ENCODE results near the gene HEBP2. TPM values are rescaled to one million over a fixed set of nuclear protein-coding genes. Genes with fewer than 3 reads are reported as not detected.

The HEBP2 gene
- total RNA-seq, 1 donor from 2014 or later = 104 TPM

DNA sequence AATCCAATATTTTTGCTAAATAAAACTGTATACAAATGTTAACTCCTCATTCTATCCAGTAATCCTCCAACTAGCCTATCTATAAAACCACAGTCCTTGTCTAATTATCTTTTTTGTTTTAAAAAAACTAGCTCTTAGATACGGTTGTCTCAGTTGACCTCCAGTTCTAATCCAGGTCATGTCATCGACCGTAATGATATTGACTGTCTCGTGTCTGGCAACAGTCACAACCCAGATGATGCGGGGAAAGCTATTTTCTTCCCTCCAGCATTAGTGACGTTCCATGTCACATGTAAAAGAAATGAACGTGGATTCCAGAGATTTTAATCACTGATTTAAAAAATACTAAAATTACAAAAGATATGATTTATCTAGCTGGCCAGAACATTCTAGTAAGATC is 35.5 kb downstream of the HEBP2 start:
- intact Hi-C loops (cut with micrococcal nuclease) = no loop called here
- DNase-seq (no peak), ATAC-seq (peak; percentile 48)

DNA sequence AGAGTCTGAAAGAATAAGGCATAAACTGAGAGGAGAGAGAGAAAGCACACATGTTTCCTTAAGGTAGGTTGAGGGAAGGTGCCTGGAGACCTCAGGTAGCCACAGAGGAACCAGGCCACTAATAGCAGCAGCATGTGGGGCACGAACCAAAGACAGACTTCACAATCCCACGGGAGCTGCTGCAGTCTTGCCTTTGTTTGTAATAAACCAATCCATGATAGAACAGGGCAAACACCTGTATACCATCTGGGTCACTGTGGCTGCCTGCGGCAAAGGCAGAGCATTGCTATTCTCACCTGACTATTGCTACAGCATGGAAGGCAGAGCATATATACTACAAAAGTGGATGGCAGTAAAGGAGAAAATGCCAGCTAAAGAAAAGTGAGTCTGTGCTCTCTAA is 36.3 kb downstream of the HEBP2 start:
- intact Hi-C loops (cut with micrococcal nuclease) = loop anchor here (10.0 kb wide), 1 partner anchor 65 kb away; no protein-coding TSS in a partner anchor
- DNase-seq (no peak), ATAC-seq (peak; percentile 31)

DNA sequence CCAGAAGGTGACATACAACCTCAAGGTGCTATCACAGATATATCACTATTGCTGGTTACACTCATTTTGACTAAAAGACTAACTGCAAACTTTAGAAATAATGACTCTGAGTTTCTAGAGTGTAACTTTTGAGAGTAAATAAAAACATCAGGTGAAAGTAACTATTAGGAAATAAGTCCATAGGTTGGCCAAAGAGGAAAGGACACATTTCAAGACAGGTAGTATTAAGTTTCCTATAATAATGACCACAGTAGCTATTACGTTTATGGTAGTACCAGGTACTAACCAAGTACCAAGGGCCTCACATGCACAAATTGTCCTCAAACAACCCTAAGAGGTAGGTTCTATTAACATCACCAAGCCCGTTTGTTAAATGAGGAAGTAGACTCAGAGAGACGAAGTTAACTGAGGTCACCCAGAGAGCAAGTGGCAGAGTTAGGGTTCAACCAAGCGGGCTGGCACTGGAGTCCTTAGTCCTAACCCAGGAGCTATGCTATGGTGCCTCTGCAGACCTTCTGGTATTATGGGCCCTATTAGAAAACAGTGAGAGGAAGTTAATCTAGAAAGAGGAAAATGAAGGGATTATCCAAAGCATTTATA is 36.8 kb downstream of the HEBP2 start:
- intact Hi-C loops (cut with micrococcal nuclease) = loop anchor here (10.0 kb wide), 1 partner anchor 64 kb away; no protein-coding TSS in a partner anchor
- ATAC-seq = peak; percentile 40
- DNase-seq = no peak

- intact Hi-C loops (cut with micrococcal nuclease) = loop anchor here (10.0 kb wide), 1 partner anchor 63 kb away; no protein-coding TSS in a partner anchor
- DNase-seq (no peak), ATAC-seq (peak; percentile 62)
Measured at GRCh38 chr6:138441965-138442364, 37.9 kb downstream of the HEBP2 start.

GRCh38 chr6:138442663-138443062 is 38.6 kb downstream of the HEBP2 start:
- no peak for ATAC-seq
- DNase-seq = no peak
- intact Hi-C loops (cut with micrococcal nuclease) = loop anchor here (10.0 kb wide), 1 partner anchor 62 kb away; no protein-coding TSS in a partner anchor

- intact Hi-C loops (cut with micrococcal nuclease) = loop anchor here (10.0 kb wide), 1 partner anchor 61 kb away; no protein-coding TSS in a partner anchor
- DNase-seq = no peak
- ATAC-seq = no peak
Measured at GRCh38 chr6:138443979-138444378, 40.0 kb downstream of the HEBP2 start.

DNA sequence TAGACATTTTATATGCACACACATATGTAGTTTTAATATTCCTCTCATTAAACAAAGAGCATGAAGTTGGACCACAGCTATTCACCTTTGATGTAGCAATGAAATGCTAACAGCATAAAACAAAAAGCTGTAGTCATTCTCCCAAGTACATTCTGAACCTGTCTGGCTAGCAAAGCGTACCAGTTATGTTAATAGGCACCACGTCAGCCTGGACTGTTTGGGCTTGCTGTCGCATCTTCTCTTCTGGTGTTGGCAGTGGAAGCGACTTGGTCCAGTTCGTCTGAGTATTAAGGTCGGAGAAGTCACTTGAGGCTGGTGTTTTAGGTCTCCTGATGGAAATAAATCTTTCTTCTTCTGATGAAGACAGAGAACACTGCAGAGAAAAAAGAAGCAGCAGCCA is 42.8 kb downstream of the HEBP2 start:
- DNase-seq (no peak), ATAC-seq (peak; percentile 45)
- intact Hi-C loops (cut with micrococcal nuclease) = loop anchor here (10.0 kb wide), 1 partner anchor 58 kb away; no protein-coding TSS in a partner anchor

- ATAC-seq (no peak), DNase-seq (no peak)
- intact Hi-C loops (cut with micrococcal nuclease) = no loop called here
Measured at GRCh38 chr6:138450445-138450844, 46.4 kb downstream of the HEBP2 start.

- DNase-seq = no peak
- ATAC-seq = no peak
Measured at GRCh38 chr6:138451043-138451442, 47.0 kb downstream of the HEBP2 start.

DNA sequence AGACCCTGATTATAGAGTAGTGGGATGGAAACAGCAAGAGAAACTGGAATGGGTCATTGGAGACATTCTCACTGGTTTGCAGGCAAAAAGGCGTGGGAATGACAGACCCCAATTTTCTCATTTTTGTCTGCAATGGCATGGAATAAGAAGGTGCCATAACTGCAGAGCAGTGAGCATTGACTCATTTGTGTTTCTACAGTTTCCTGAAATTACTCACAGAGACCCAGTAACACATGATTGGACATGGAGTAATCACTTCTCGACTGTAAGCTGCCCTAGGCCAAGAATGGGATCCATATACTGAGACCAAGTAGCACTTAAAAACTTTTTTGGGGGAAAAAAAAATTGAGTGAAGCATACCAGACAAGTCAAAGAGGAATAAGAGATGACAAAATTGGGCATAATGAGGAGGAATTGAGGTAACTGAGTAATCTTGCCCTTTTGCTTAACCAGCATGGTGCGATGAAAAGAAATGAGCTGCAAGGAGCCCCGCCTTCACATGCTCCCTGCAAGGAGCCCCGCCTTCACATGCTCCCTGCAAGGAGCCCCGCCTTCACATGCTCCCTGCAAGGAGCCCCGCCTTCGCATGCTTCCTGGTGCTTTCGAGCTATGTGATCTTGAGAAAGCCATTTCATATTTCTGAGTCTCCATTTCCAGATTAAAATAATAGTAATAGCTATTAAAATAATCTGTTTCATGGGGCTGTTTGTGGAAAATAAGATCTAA is 51.1 kb downstream of the HEBP2 start:
- DNase-seq (peak; percentile 50), ATAC-seq (peak; percentile 51)
- intact Hi-C loops (cut with micrococcal nuclease) = no loop called here

More at GRCh38 chr6:138451043-138451442, 47.0 kb downstream of the HEBP2 start:
- intact Hi-C loops (cut with micrococcal nuclease) = no loop called here

- intact Hi-C loops (cut with micrococcal nuclease) = no loop called here
- ATAC-seq = no peak
- DNase-seq = no peak
Measured at GRCh38 chr6:138455746-138456400, 51.9 kb downstream of the HEBP2 start.

DNA sequence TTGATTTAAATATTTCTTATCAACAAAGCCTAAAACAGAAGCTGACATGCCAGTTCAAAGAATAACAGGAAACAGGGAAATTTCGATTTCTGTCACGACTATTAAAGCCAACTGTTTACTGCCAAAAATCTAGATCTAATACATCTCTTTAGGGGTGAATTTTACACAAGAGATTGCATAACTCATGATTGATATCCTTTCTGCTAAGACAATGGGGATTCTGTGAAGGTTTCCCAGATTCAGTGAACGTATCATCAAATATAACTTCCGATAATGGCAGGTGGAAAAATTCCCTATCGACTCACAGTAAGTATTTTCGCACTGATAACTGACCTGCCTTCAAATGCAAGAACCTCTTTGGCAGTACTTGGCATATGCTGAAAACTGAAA is 52.4 kb downstream of the HEBP2 start:
- intact Hi-C loops (cut with micrococcal nuclease) = no loop called here
- no peak for ATAC-seq
- DNase-seq = no peak

GRCh38 chr6:138461647-138462046 is 57.6 kb downstream of the HEBP2 start:
- ATAC-seq (no peak), DNase-seq (no peak)

GRCh38 chr6:138464085-138464484 is 60.1 kb downstream of the HEBP2 start:
- ATAC-seq = no peak
- no peak for DNase-seq
- intact Hi-C loops (cut with micrococcal nuclease) = no loop called here

More at GRCh38 chr6:138461647-138462046, 57.6 kb downstream of the HEBP2 start:
- intact Hi-C loops (cut with micrococcal nuclease) = no loop called here

DNA sequence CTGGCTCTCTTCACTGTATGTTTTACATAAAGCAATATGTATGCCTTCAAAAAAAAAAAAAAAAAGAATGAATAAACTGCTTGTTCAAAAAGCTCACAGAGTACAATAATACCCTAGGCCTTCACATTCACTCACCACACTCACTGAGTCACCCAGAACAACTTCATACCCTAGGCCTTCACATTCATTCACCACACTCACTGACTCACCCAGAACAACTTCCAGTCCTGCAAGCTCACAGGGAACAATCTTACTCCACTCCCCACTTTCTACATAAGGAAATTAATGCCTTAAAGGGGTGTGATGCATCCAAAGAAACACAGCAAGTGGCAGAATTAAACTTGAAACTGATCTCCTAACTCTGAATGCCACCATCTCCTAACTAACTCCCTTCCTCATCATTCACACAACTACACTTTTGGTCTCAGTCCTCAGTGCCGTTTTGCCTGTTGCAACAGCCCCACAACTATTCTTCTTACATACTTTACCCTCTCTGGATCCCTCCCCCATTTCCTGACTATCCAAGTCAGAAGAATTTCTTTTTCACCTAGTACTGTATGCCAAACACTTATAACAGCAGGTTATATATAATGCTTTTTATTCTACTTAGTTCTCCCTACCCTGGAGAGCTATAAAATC is 61.1 kb downstream of the HEBP2 start:
- intact Hi-C loops (cut with micrococcal nuclease) = no loop called here
- ATAC-seq (no peak), DNase-seq (no peak)

GRCh38 chr6:138467901-138468300 is 63.9 kb downstream of the HEBP2 start:
- DNase-seq = no peak
- ATAC-seq = no peak
- intact Hi-C loops (cut with micrococcal nuclease) = no loop called here

DNA sequence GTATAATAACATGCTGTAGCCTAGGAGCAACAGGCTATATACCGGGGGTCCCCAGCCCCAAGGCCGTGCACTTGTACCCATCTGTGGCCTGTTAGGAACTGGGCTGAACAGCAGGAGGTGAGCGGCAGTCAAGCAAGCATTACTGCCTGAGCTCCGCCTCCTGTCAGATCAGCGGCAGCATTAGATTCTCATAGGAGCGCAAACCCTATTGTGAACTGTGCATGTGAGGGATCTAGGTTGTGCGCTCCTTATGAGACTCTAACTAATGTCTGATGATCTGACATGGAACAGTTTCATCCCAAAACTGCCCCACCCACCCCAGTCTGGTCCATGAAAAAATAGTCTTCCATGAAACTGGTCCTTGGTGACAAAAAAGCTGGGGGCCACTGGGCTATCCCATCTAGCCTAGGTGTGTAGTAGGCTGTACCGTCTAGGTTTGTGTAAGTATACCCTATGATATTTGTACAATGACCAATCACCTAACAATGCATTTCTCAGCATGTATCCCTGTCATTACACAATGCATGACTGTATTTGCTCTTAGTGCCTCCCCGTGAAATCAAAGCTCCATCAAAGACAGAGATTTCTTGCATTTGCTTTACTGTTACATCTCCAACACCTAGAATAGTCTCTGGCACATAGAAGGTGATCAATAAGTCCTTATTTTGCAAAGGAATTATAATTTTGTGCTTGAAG is 64.4 kb downstream of the HEBP2 start:
- intact Hi-C loops (cut with micrococcal nuclease) = no loop called here
- no peak for ATAC-seq
- no peak for DNase-seq
